DMS 273 (cell line): ENCODE measurements around the gene C1orf56.

ENCODE experiments used
- DNase-seq: peaks from one replicate; lab custom pipeline; 2025; ENCODE audit not compliant: unreplicated experiment; lab: John Stamatoyannopoulos, UW

C1orf56 gene, protein sequence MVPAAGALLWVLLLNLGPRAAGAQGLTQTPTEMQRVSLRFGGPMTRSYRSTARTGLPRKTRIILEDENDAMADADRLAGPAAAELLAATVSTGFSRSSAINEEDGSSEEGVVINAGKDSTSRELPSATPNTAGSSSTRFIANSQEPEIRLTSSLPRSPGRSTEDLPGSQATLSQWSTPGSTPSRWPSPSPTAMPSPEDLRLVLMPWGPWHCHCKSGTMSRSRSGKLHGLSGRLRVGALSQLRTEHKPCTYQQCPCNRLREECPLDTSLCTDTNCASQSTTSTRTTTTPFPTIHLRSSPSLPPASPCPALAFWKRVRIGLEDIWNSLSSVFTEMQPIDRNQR

DNA sequence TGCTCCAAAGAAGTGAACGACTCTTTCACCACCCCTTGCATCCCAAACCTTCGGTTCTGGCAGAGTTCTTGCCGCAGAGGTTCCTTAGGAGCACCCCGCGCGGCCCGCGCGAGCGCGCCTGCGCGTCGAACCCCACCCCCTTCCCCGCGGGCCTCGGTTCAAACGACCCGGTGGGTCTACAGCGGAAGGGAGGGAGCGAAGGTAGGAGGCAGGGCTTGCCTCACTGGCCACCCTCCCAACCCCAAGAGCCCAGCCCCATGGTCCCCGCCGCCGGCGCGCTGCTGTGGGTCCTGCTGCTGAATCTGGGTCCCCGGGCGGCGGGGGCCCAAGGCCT, at the start of gene C1orf56:
Gene C1orf56 (plus strand): TSS at position 161 of the 334 bp plus-strand sequence. CDS start 97 bp downstream, at position 258.
- peak; percentile 100 for DNase-seq

DNA sequence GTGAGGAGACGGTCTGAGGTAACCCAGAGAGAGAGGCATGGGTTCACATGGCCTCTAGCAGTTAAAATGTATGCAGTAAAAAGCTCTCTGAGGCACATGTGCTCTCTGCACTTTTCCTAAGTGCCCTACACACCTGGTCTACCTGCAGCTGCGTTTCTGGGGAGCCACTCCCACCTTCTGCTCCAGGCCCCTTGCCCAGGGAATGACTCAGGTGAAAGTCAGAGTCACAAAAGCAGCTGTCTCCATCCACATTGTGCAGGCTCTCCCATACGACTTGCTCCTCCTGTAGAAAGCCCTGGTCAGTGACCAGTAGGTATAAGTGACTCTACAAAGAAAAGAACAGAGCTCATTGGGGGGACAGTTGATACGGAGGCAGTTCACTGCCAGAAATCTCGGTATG, 49.6 kb upstream of the C1orf56 start:
- DNase-seq: no peak

DNA sequence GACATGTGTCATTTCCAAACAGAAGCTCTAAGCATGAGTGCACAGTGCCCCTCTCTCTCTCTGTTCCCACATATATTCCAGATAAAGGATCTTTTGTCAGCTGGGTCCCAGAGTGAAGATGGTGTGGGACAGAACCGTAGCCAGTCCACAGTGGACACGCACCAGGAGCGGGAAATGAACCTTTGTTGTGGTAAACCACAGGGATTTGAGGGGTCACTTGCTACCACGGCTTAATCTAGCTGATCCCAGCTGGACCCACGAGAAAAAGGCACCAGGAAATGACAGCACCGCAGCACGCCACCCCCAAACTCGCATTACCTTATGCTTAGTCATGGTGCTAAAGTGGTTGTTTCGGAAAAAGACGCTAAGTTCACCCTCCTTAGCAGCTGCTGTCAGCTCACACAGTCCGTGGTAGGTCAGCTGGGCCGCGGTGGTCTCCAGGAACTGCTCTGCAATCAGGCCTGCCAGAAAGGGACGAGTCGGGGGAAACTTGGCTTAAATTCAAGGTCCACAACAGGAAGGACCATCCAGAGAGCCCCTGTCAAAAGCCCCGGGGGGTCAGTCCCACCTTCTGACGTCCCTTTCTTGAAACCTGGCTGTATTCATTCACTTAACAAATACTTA, 48.4 kb upstream of the C1orf56 start:
- DNase-seq: no peak

DNA sequence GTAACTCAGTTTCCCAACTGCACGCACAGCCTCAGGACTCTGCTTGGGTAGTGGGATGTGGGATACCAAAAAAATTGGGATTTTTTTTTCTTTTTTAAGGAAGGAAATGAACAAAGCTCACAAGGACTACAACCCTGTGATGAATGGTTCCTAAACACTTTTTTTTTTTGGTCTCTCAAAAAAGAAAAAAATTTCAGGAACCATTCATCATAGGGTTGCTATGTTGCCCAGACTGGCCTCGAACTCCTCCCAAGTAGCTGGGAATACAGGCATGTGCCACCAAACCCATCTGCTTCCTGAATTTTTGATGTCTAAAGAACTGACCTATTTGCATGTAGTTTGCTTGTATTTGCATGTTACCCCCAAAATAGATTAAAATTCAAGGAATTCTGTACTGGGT, 47.6 kb upstream of the C1orf56 start:
- DNase-seq: no peak

DNA sequence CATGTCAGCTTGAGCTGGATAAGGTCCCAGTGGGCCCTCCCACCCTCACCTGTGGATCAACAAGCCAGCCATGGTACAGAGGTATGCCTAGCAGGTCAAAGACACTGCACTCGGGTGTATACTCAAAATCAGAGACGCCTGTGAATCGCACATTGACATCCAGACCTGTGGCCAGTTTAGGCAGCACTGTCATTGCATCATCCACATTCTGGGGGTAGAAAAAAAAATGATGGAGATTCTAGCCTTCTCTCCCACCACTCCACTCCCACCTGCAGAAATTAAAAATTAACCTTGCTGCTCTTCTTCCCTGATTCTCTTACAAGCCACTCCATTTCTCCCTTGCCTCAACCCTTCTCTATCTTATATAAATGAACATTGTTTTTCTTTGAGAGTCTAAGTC, 47.1 kb upstream of the C1orf56 start:
- no peak for DNase-seq

DNA sequence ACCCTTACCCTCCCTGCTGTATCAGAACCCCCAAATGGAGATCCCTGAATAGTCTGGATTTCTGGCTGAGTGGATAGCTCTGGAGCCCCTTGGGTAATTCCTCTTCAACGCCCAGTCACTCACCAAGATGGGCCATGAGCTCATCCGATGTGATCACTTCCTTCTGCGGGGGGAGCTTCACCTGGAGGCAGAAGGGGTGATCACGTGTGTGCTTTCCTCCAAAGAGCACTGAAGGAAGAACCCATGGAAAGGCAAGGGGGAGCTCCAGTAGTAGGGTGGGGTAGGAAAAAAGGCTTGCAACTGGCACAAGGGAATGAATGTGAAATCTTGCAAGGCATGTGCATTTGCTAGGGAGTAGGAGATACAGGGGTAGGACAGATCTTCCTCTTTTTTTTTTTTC, 45.9 kb upstream of the C1orf56 start:
- DNase-seq: no peak

DNA sequence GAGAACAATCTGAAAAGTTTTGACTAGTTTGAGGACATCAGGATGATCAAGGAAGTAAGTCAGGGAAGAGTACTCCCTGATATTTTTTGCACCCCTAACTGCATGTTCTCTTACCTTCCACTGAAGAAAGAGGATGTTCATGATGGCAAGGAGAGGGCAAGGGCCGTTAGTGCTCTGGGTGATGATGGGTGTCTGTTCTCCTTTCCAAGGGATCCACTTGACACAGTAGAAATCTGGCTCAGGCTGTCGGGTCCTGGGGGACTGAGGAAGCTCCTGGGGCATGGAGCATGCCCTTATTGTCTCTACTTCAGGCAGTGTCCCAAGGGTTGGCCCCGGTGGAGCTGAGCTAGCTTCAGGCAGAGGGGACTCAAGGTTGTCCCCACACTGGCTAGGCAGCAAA, 45.5 kb upstream of the C1orf56 start:
- no peak for DNase-seq

DNA sequence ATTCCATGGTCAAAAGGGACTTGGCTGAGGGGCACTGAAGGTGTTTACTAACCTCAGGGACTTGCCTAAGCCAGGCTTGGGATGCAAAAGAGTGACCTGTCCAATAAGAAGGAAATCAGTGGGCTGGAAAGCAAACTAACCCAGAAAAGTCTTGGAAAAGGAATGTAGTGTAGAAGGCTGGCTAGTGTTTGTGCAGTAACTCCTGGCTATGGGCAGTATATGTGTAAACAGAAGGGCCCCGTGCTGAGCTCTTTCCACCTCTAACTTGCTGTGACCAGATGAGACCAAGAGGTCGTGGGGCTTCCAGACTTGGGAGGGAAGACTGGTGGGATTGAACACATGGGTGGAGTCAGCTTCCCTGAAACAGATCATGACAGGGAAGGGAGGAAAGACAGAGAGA, 44.9 kb upstream of the C1orf56 start:
- DNase-seq: no peak

DNA sequence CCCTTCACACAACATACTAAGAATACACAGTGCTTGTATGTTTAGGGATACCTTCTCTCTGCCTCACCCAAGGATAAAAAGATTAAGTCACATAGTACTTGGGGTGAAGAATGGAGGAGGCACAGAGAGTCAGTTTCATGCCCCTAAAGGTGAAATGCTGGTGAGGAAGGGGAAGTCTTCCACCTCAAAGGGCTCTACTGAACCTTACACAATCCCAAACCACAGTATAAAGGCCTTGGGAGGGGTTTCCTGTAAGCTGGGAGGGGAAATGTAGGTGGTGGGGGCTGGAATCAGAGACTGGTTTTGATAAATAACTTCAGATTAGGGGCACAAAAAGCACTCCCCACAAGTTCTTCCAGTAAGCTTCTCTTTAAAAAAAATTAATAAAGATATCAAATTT, 44.4 kb upstream of the C1orf56 start:
- DNase-seq: no peak

DNA sequence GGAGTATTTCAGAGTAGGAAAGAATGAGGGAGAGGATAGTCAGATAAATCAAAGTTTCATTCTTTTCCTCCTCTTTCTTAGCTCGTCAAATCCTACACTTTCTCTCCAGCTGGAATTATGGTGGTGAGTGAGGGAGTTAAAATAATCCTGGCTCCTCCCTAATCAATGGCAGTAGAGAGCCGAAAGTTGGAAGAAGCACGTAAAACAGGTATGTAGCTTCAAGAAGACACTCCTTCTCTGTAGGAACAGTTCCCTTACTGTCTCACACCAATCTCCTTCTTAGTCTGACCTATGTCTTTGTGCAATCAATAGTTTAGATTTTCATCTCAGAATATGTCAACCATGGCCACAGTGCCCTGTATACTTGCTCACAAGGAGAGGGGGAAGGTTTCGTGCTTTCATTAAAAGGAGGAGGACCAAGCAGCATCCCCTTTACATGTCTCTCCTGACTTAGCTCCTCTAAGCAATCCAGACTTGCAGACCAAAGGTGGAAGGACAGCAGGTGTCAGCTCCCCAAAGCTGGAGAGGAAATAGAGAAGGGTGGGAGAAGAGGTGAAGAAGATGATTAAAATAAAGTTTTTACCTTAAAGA, 41.7 kb upstream of the C1orf56 start:
- peak; percentile 97 for DNase-seq

DNA sequence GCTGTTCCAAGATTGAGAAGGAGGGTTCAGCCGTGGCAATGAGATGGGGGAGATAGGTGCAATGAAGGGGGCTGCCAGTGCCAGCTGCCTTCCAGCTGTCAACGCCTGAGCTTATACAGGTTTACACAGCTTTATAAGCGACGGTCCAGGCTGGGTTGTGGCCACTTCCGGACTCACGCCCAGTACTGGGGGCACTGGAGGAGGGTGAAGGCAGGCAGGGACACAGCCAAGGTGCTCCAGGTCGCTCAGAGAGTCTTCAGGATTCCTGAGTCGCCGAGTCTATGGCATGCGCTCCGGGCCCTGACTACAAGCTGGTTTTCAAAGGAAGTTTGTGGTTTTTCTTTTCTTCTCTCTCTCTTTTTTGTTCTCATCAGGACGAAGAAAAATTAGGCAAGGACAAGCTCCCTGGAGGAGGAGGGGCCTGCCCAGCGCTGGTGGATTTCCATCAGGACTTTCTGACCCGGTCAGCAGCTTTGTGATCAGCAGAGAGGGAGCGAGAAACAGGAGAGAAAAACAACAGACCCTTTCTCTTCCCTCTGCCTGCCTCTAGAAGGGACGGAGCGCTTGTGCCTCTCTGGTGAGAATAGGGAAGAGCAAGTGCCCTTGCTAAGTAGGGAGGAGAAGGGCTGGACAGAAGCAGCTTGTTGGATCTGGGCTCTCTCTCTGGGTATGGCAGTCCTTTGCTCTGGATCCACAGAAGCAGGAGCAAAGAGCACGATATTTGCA, 41.1 kb upstream of the C1orf56 start, which contains the start of gene MINDY1:
Gene MINDY1 (minus strand): TSS at position 576 of the 726 bp plus-strand sequence. CDS start 4,285 bp downstream, outside the sequence.
- DNase-seq: peak; percentile 100

DNA sequence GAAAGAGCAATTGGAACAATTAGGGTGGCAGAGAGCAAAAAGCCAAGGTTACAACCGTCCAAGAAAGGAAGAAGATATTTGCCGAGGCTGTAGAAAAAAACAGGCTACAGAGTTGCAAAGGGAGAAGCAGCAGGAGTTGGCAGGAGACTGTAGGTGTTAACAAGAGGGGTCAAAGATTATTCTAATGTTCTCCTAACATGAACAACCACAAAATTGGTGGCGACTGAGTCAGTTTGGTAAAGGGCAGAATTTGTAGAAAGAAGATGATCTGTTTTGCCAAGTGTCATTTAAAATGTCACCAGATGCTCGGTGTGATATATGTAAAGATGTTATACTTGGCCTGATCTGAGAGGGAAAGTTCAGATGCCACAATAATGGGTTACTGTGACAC, 39.7 kb upstream of the C1orf56 start:
- DNase-seq: peak; percentile 98

DNA sequence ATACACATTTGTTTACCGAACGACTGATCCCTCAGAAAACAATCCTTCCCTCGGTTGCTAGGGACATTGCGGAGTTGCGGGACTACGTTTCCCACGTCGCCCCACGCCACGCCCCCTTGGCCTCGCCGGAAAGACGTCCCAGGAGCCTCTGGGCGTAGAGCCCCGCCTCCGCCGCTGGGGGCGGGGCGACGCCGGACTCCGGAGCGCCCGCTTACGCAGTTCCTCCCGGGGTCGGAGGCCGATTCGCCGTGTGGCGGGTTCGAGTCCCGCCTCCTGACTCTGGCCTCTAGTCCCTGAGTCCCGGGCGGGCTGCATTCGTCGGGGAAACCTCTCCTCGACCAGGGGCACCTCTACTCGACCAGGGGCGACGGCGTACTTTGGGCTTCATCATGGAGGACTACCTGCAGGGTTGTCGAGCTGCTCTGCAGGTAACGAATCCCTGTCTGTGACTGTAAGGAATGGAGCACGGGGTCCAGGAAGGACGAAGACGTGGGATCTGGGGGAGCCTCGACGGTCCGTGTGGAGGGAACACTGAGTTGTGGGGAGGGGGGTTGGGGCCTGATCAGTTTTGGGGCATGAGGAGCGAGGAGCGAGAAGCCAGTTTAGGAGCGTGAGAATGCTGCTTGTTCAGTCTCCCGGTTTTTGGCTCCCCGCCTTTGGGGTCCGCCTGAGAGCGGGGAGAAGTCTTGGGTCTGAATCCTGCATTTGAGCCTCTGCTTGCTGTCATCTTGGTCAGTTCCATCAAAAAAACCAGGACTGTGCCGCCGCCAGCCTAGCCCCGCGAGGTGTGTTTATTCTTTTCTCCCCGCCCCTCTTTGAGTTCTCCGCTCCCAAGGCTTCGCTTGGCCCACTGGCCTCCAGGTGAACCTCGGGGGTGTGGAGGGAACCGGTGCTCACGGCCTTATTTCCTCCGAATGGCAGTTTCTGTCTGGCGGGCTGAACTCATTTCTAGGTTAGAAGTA, 39.0 kb upstream of the C1orf56 start, which contains the start of gene PRUNE1:
Gene PRUNE1 (plus strand): TSS at position 206 of the 962 bp plus-strand sequence. CDS start 184 bp downstream, at position 390.
- DNase-seq: peak; percentile 100

DNA sequence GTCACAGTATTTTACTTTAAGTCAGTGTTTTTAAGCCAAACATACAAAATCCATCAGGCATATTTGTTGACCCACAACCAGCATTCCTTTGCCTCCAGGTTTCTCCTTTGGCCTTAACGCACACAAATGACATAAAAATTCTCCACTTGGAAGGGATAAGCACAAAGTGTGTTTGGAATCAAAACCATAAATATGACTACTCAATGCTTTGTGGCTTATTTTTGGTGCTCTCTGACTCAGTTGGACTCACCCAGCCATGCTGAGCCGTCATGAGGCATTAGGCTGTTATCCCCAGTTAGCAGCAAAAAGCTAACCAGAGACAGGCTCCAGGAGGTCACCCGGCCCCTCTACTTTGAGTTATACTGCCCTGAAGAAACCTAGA, 38.4 kb upstream of the C1orf56 start:
- DNase-seq: no peak

DNA sequence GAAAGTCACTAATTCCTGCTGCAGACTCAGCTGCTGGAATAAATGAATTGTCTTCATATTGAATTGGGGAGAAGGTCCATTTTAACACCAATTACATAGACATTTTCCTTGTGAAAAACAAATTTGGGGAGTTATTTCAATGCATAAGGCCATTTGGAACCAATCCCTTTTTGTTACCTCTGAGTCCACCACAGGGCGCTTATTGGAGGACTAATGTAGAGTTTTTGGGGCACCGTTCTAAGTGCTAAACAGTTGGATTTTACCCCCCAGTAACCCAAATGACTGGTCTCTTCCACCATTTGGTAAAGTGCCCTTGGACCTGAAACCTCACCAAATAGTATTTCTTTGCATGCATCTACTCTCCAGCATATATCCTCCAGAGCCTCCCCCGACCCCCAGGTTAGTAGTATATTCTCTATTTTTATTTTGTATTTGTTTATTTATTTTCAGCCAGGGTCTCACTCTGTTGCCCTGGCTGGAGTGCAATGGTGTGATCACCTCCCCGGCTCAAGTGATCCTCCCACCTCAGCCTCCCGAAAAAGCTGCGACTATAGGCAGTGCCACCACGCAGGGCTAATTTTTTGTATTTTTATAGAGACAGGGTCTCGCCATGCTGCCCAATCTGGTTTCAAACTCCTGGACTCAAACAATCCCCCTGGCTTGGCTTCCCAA, 37.7 kb upstream of the C1orf56 start:
- no peak for DNase-seq

DNA sequence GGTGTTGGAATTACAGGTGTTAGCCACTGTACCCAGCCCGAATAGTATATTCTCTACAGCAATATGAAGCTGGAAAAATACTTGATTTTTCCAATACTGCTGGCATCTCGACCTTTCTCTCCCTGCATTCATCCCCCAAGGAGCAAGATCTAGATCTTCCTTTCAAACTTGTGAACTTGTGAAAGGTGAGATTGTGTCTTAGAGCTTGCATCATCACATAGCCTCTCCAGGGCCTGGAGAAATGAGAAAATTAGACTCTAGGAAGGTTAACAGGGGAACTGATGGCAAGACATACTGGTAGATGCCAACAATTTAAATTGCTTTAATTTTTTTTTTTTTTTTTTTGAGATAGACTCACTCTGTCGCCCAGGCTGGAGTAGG, 37.2 kb upstream of the C1orf56 start:
- DNase-seq: no peak

DNA sequence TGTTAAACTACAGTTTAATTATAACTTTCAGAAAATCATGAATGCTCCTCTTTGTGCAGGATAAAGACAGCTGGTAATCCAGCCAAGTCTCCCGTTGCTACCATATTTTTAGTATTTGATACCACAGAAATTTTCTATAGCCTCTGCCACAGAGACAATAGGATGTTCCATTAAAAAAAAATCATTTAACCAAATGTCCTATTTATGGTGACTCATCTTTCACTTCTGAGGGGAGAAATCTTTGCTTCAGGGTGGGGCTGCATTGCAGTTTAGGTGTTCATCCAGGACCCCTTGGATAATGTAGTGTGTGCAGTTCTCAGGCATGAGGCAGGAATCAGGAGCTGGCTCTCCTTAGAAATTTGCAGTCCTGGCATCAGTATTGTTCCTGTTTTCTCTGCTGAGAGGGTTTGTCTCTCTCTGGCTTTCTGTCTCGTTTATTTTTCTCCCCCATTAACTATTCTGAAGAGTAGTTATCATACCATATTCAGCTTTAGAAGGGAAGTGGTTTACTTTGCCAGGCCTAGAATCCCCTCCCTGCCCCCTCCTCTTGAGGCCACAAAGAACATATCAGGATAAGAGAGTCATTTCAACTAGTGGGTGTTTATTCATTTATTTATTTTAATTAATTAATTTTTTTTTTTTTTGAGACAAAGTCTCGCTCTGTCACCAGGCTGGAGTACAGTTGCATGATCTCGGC, 36.2 kb upstream of the C1orf56 start:
- no peak for DNase-seq

DNA sequence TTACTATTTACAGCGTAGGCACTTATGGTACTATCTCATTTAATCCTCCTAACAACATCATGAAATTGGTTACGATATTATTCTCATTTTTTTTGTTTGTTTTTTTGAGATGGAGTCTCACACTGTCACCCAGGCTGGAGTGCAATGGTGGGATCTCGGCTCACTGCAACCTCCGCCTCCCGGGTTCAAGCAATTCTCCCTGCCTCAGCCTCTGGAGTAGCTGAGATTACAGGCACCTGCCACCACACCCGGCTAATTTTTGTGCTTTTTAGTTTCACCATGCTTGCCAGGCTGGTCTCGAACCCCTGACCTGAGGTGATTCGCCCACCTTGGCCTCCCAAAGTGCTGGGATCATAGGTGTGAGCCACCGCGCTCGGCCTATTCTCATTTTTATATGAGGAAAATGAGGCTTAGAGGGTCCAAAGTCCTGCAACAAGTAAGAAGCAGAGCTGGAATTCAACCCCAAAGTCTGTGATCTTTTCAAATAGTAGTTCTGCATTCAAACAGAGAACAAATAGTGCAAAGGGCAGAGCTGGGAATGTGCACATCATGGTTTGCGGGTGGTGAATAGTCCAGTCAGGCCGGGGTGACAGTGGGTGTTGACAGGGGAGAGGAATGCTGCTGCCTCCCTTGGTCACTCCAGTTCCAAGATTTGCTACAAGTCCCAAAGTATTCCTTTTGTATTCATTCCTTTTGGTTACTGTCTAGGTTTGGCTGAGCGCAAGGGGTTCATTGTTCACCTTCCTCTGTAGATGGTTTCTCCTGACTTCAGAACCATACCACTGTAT, 34.7 kb upstream of the C1orf56 start:
- DNase-seq: no peak

DNA sequence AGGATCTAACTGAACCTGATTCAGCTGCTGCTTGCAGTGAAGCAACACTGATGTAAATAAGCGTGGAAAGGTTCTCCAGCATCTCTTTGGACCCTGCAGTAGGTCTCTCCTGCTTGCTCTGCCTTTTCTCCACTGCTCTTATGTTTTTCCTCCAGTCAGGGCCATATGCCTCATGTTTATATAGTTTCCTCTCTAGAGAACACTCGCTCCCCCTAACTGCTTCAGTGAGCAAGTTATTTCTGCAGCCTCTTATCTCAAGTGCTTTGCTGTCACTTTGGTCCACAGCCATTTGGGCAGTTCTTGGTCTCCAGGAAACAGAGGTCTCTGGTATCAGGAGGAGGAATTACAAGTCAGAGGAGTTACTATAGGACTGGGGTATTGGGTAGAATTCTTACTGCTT, 34.0 kb upstream of the C1orf56 start:
- peak; percentile 100 for DNase-seq
